ENCODE data around the gene SMAD7. TPM values are rescaled to one million over a fixed set of nuclear protein-coding genes. Genes with fewer than 3 reads are reported as not detected.

SMAD7 gene
- total RNA-seq, 1 donor from 2014 or later = 20.0 TPM

DNA sequence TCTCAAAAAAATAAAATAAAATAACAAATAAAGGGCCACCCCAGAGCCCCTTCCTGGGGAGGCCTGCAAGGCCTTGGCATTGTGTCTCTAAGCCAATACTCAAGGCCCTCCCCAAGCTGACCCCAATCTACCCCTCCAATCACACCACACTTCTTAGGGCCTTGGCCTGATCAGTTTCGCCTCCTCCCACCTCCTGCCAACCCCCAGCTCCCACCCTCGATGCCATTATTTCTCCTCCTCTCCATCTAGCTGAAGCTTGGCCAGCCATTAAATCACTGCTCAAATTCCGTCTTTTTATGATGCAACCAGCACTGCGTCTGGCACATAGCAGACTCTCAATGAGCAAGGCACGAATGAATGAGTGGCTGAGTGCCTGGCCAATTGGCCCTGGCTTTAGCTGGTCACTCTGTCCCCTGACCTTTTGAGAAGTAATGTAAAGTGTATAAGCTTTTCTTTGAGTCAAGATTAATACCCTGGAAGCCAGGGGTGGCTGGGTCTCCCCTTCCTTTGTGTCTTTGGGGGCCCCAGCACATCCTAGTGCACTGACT is 55.9 kb downstream of the SMAD7 start:
- no peak for DNase-seq (ENCODE audit: low spot score)

DNA sequence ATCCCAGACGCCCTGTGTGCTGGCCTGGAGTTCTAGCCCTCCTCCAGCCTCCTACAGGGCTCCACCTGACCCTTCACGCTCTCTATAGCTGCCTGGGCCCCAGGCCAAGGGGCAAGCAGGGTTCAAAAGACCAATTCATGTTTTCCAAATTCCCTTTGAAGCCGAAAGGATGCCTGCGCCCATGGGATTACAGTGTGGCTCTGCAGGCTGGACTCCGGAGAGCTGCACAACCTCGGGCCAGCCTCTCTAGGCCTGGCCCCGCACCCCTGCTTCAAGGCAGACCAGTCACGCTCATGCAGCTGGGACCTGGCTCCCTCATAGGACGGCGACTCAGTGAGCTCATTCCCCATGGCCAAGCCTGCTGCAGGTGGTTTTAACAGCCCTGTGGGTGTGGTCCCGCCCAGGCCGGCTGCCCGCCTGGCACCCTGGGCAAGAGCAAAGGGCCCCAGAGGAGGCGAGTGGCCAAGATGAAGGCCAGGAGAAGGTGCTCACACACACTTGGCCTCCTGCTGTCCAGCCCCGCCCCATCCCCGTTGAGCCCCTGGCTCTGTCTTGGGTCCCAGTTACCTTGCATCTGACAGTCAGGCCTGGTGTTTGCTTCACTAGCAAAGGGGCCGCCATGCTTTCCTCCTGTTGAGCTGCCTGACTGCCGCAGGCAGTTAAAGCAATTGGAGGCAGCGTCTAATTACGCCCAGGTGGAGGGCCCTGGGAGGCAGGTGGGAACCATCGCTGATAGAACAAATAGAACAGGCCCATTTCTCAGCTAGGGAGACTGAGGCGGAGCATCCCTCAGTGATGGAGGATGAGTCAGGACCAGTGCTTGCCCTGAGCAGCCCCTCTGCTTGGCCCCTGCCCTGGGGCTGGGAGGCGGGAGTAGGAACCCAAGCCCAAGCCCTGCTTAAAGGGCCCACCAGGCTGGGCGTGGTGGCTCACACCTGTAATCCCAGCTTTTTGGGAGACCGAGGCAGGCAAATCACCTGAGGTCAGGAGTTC is 56.9 kb downstream of the SMAD7 start:
- no peak for DNase-seq (ENCODE audit: low spot score)

DNA sequence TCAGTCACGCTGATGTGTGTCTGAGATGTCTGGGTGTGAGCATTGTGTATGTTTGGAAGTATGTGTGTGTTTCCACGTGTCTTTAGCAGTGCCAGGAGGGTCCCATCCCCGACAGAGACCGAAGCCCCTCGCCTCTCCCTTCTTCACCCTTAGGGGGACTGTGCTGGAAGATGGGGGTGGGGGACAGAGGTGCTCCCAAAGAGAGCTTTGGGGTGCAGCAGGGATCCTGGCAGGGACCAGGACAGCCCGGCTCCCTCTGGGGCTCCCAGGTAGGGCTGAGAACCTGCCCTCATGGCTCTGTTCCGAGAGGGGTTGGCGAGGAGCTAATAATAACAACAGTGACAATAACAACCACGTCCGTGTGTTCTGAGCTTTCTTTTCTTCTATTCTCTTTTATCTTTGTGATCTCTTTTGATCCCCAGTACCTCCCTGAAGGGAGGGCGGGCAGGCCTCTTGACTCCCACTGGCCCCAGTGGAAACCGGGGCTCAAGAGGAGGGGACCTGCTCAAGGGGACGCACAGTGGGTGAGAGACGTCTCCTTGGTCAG is 57.6 kb downstream of the SMAD7 start:
- DNase-seq (ENCODE audit: low spot score) = no peak

DNA sequence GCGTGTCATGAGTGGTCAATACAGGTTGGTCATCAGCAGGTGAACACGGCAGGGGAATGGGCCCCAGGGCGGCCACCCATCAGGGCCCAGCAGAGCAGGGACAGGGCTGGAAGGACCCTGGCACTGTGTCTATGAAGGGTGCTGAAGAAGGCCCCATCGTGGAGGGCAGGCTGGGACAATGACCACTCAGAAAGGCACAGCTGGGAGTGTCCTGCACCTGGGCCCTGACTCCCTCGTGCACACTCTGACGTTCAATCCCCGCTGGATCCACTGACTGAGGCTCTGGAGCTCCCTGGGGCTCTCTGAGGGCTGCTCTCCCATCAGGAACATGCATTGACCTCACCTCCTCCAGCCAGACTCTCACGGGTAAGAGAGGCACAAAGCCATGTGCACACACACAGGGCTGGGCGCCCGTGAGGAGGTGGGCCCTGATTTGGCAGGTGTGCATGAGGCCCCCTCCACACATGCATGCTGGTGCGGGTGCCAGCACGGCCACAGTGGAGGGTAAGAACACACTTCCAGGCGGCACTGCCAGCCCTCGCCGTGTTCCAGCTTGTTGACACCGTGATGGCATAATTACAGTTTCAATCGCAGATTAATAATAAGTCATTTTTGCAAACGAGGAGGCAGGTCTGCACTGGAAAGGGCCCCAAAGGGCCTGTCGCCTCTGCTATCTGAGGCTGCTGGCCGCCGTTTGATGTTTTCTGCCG is 58.5 kb downstream of the SMAD7 start:
- DNase-seq (ENCODE audit: low spot score) = no peak

DNA sequence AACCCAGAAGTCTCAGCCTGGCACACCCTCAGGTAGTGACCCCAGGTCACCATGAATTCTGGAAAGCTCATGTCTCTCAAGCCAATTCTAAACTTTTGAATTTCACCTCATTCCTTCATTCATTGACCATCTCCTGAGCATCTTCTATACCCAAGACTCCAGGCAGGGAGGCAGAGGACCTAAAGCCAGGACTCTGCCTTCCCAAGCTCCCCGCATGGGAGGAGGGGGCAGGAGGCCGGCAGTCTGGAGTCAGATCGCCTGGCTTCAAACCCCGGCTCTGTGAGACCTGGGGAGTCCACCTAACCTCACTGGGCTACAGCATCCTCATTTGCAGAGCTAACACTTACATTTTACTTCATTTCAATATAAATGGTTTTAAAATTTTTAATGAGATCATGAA is 59.0 kb downstream of the SMAD7 start:
- DNase-seq (ENCODE audit: low spot score) = no peak

DNA sequence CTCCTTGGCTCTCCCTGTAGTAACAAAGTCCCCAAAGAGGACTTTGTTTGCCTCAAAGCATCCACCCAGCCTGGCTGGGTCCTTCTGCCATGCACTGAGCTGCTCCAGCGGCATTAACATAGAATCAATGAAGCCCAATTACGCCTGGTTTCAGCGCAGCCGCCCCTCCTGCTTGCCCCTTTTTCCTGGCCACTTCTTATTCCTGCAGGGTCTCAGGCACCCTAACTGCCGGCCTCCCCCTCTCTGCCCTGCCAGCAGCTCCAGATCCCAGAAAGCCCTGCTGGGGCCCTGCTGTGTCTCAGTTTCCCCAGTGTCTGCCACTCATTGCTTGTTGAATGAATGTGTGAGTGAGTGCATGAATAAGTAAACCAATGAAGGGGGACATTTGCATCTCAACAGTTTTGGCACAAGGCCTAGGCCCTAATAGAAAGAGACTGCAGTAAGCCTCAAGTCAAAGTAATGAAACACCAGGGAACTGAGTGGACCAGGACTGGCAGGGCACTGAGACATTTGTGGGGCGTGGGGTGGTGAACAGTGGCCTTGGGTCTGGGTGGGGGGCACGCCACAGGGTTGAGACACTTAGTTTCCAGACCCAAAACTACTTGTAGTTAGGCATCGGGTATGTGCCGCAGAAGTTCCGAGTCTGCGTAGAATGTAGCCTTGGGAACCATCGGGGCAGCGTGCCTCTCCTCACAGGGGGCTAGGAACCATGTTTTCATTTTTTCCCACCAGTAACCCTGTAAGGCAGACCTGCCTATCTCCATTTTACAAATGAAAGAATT is 60.6 kb downstream of the SMAD7 start:
- DNase-seq (ENCODE audit: low spot score) = no peak

DNA sequence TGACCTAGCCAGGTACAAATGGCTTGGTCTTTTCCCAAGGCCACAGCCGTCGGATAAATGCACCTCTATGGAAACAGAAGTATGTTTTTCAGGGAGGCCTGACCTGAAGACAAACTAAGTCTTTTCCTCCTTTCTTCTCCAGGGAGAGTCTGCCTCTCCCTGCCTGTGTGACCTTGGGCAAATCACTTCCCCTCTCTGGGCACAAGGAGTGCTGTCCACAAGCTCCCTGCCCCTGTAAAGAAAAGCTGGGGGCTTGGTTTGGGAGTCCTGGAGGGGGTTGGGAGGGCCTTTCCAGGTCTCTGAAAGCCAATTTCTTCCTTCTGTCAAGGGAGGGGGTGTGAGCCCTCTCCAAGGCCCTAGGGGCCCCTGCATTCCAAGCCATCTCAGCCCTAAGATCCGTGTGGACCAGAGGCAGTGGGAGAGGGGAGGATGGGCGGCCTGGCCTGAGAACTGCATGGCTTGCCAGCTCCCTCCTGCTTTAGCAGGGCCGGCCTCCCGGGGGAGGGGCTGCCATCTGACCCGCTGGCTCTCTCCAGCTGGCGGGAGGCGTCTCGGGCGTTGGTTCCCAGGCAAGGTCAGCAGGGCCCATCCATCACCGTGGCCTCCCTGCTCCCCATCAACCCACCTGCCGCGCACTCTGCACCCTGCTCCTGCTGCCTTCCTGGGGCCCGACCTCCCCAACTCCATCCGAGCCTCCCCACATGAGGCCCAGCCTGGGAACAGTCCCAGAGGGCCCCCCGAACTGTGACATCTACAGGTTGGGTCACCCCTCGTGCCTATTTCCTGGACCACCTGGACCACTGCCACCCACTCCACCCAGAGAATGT is 61.4 kb downstream of the SMAD7 start:
- peak; percentile 26 for DNase-seq (ENCODE audit: low spot score)

DNA sequence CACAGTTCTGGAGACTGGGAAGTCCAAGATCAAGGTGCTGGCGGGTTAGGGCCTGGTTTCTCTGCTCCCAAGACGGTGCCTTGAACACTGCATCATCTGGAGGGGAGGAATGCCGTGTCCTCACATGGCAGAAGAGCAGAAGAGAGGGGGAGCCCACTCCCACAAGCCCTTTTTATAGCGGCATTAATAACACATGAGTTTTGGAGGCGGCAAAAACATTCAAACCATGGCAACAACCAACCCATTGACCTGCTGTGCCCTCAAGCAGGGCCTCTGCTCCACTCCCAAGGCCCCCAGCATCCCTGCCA is 62.0 kb downstream of the SMAD7 start:
- no peak for DNase-seq (ENCODE audit: low spot score)

DNA sequence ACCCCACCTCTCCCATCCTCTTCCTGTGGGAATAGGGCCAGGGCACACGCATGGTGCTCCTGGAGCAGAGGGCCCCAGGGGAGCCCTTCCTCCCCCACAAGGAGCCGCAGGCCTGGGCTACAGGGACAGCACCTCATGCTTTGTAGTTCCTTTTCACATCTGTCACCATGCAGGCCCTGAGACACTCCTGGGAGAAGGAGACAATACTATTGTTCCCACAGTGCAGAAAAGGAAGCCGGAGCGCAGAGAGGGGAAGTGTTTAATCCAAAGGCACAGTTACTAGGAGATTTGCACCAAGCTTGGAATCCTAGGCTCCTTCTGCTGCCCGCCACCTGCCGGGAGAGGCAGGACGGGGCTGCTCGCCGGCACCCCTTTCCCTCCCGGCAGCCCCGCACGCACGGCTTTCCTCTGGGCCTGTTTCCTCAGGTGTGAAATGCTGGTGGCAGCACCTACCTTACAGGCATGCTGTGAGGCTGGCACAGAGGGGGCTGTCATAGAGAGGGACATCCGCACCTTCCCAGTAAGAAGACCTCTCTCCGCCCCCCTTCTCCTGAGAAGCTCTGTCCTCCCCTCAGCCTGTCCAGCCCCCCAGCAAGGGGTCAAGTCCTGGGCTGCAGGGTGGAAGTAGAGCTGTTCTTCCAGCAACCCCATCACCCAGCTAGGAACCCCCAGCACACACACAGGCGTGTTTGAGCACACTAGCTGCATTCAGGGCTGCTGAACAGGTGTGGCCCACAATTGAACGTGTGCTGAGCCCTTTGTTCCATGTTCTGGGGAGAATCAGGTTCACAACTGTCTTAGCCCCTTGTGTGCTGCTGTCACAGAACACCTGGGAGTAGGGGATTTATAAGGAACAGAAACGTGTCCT is 62.6 kb downstream of the SMAD7 start:
- DNase-seq (ENCODE audit: low spot score) = no peak

DNA sequence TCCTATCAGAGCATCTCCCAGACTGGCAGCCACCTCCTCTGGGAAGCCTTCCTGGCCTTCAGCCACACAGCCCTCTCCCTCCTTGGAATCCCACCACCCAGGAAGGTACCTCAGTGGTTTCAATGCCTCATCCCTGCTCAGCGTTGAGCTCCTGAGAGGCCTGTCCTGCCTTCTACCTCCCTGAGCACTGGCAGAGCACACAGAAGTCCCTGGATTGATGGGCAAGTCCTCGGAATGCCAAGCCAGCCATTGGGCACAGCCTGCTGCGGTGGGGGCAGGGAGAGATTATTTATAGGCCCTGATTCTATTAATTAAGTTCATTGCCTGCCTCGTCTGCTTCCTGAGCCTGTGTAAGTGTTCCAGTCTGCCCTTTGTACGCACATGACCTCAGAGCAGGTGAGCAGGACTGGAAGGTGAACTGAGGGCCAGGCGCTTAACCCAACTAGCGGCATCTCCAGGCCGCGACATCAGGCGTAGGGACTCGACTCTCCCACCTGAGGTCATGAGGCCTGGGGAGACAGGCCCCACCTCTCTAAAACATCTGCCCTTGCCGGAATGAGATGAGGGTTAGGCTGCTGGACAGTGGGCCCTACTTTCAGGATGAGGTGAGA is 63.4 kb downstream of the SMAD7 start:
- no peak for DNase-seq (ENCODE audit: low spot score)

DNA sequence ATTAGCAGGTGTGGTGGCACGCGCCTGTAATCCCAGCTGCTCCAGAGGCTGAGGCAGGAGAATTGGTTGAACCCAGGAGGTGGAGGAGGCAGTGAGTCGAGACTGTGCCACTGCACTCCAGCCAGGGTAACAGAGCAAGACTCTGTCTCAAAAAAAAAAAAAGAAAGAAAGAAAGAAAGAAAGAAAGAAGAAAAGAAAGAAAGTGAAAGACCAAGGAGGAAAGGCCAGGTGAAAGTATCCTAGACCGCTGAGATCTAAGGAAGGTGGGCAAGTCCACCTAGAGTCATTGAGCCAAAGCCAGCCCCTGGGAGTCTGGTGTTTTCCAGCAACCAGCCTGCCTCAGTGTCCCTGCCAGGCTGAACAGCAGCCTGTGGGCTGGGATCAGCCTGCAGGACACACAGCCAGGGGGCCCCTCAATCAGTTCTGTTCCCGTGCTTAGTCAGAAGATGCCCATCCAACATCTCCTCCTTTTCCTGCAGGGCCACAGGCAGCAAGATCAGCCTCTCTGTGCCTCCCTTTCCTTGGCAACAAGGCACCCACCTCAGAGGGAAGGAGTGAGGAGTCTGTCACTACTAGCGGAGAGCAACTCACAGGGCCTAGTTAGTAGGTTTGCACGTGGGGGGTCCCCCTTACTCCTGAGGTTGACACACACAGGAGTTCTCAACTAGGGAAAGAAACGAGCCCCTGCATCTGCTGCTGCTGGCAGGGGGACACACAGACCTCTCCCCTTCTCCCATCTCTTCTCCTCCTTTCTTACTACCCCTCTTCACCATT is 64.1 kb downstream of the SMAD7 start:
- no peak for DNase-seq (ENCODE audit: low spot score)

DNA sequence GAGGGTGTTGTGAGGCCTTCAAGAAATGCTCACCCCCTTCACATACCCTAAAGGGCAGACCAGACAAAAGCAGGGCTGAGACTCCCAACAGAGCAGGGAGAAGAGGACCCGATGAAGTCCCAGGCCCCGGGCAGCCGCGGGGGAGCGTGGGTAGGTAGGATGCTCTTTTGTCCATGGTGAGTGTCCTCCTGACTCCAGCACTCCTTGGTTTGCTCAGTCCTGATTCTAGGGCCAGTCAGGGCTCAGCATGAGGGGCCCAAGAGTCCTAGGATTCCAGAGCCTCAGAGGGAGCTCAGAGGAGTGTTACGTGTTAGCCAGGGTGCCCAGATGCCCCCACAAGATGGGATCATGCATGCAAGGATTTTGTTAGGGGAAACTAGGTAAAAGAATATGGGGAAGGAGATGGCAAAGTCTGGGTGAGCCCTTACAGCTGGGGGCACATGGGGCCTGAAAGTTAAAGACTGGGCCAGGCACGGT is 64.8 kb downstream of the SMAD7 start:
- DNase-seq (ENCODE audit: low spot score) = no peak

DNA sequence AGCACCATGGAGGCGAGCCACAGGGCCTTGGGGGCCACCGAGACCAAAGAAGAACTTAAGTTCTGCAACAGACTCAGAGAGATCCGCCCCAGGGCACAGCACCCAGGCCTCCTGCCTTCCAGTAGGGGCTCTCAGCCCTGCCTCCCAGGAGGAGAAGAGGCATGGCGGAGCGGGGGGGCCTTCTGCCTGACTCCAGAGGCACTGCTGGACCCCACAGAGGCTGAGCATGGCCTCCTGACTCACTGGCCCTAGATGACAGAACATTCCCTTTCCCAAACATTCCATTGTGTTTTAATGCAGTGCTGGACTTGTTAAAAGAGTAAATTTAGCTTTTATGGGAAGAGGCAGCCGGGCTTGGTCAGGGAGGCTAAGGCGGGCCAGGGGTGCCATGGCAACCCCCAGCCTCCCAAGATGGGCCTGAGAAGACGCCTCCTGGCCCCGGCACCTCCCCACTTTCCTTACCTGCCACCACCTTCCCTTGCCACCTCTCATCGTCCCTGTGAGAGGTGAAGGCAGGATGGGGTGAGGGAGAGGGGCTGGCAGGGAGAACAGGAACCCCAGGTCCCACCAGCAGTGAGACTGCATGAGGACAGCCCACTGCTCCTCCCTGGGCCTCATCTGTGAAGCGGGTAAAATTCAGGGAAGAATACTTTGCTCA is 65.4 kb downstream of the SMAD7 start:
- no peak for DNase-seq (ENCODE audit: low spot score)

DNA sequence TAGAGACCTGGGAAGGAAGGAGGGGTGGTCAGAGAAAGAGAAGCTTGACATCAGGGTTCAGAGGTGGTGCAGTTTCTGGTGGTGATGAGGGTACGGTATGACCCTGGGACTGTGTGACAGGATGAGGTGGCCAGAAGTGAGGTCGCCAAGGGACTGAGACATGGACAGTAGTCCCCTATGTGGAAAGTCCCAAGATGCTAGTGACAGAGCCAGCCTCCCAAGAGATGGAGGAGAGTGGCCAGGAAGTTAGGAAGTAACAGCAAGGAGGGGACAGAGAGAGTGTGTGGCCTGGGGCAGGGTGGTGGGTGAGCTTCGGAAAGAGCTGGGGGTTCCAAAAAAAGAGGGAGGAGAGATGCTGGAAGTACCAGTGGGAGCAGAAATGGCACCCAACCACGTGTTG is 66.0 kb downstream of the SMAD7 start:
- no peak for DNase-seq (ENCODE audit: low spot score)

DNA sequence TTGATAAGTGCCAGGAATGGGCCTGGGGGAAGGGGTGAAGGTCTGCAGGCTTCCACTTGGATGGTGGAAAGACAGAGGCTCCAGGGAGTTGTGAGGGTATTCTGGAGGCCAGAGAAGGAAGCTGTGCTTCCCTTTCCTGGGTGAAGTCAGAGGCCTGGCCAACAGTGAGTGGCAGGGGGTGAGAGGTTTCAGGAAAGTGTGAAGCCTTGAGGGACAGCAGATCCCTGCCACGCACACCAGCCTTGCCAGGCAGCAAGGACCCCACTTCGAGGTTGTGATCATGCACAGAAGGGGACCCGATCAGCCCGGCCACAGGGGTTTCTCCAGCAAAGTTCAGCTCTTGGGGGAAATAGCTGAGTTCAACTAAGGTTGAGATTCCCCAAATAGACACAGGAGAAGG is 66.5 kb downstream of the SMAD7 start:
- no peak for DNase-seq (ENCODE audit: low spot score)

DNA sequence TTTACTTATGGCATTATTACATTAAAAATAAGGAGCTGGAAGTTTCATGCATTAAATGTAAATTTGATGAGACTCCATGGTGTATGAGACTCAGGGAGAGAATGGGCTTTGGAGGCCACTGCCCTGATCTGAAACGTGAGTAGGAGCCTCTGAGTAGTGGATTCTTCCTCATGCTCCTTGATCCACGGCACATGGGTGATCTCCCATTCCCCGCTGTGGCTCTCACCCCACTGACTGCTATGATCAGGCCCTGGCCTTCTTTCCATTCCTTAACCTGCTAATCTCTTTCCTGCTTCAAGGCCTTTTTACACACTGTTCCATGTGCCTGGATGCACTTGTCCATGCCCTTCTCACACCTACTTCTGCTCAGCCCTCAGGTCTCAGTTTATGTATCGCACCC is 68.4 kb downstream of the SMAD7 start:
- DNase-seq (ENCODE audit: low spot score) = no peak

DNA sequence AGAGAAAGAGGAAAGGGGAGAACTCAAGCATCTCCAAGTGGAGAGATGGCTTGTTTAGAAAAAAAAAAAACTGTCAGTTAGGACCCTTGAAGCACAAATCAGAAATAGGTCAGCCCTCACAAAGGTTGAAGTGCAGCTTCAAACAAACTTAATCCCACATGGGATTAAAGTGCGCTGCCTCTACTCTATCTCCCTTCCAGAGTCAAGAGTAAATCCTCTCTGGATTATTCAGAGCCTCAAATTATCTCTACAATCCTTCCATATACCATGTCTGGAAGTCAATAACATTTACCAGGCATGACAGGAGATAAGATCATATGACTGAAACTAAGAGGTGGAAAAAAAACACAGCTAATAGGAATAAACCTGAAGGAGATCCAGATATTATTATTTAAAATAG is 69.8 kb downstream of the SMAD7 start:
- DNase-seq (ENCODE audit: low spot score) = no peak

DNA sequence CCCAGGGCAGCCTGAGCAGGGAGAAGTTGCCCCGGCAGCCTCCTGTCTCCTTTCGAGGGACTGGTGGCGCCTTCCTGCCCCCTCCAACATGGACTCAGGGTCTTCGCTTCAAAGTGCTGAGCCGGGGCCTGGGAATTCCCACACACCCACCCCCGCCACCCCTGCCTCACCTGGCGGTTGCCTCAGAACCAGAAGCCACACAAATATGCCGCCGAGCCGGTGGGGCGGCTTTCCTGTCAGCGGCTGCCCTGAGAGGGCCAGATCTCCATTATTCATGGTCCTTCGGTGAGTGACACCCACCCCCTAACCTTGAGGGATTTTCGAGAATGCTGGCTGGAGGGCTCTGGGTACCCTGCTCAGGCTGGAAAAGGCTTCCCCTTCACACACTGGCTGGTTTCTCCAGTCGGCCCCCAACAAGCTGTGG is 71.7 kb downstream of the SMAD7 start:
- DNase-seq (ENCODE audit: low spot score) = no peak

Data from mucosa of gallbladder (tissue), 1 donor.